Right atrium auricular region (tissue), 2 donors: ENCODE results near the gene ZNF385B. TPM values are rescaled to one million over a fixed set of nuclear protein-coding genes. Genes with fewer than 3 reads are reported as not detected.

Experiments used
- DNase-seq: peaks from one replicate; pipeline ENCODE4 v3.0.0-alpha.2; 2019; ENCODE audit warnings: low spot score
- H3K27ac ChIP-seq, 2 donors: fragments of 200-600 bp; sonication (generic); 1 replicate in 1 of 2; 2 replicates in 1 of 2; pipeline ENCODE4 v1.5.1; 2016 to 2019
- H3K27me3 ChIP-seq, 2 donors: fragments of 200-600 bp; sonication (generic); one replicate each; pipeline versions ENCODE4 v1.5.1 to v1.6.0; 2017 to 2019
- H3K36me3 ChIP-seq: fragments of 200-600 bp; sonication (generic); one replicate; pipeline ENCODE4 v1.5.1; 2016
- H3K4me1 ChIP-seq, 2 donors: fragments of 200-600 bp; sonication (generic); one replicate each; pipeline versions ENCODE4 v1.5.1 to v1.6.0; 2017 to 2019
- H3K4me3 ChIP-seq, 2 donors: fragments of 200-600 bp; sonication (generic); 1 replicate in 1 of 2; 2 replicates in 1 of 2; pipeline ENCODE4 v1.5.1; 2017 to 2019; ENCODE audit warnings: mild to moderate bottlenecking in 1 of 2, moderate library complexity in 1 of 2
- H3K9me3 ChIP-seq, 2 donors: fragments of 200-600 bp; sonication (generic); one replicate each; pipeline ENCODE4 v1.5.1; 2019
- CTCF ChIP-seq, 2 donors: fragments of 200-600 bp; sonication (generic); IDR thresholded peaks; one replicate each; pipeline ENCODE4 v1.5.1; 2019; ENCODE audit warnings: antibody characterized with exemption in 2 of 2
- total RNA-seq, 2 donors: library from RNA; depleted of rRNA; stranded (reverse); fragments of >200 nt; gene quantifications; one replicate each; pipeline ENCODE4 v1.1.0, GENCODE V29; 2016

Gene ZNF385B
- total RNA-seq, 2 donors from 2014 or later = 23.2 to 33.3 TPM

DNA sequence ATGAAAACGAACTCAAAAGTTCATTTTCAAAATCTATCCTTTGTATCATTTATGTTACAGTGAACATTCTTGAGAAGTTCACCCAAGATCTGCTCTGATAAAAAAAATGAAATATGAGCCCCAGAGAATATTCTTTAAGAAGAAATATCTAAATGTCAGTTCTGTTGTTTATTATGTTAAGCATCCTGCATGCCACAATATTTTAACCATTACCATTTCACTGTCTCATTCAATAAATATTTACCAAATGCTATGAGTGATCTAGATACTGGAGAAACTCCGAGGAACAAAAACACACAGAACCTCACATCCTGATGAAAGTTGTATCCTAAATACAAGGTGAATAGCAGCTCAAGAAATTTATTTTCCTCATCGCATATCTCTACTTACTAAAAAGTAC is 170.2 kb downstream of the ZNF385B start:
- no peak for DNase-seq
- H3K4me3 ChIP-seq = no peak overlapping the region
- H3K27me3 ChIP-seq = no peaks in the 10 kb centered on the region
- no peak for TF ChIP-seq CTCF (IDR thresholded peaks at IDR 0.05)
- H3K9me3 ChIP-seq = no peaks in the 10 kb centered on the region
- H3K27ac ChIP-seq = no peak overlapping the region
- H3K36me3 ChIP-seq = no peaks in the 10 kb centered on the region
- H3K4me1 ChIP-seq = no peaks in the 10 kb centered on the region

GRCh38 chr2:179686718-179687342 is 174.6 kb downstream of the ZNF385B start:
- no peak overlapping the region for H3K4me3 ChIP-seq

GRCh38 chr2:179686069-179686468 is 175.3 kb downstream of the ZNF385B start:
- TF ChIP-seq CTCF (IDR thresholded peaks at IDR 0.05) = no peak

More at GRCh38 chr2:179686718-179687342, 174.6 kb downstream of the ZNF385B start:
- Histone ChIP-seq H3K4me1 (no peaks in the 10 kb centered on the region), H3K36me3 (no peaks in the 10 kb centered on the region), H3K27me3 (no peaks in the 10 kb centered on the region), H3K27ac (no peak overlapping the region), H3K9me3 (no peaks in the 10 kb centered on the region)
- TF ChIP-seq CTCF (IDR thresholded peaks at IDR 0.05) = no peak
- no peak for DNase-seq

GRCh38 chr2:179685146-179685545 is 176.3 kb downstream of the ZNF385B start:
- H3K27me3 ChIP-seq = no peaks in the 10 kb centered on the region
- no peaks in the 10 kb centered on the region for H3K4me1 ChIP-seq
- no peak overlapping the region for H3K27ac ChIP-seq
- H3K36me3 ChIP-seq = no peaks in the 10 kb centered on the region
- TF ChIP-seq CTCF (IDR thresholded peaks at IDR 0.05) = no peak
- H3K9me3 ChIP-seq = no peaks in the 10 kb centered on the region
- DNase-seq = no peak
- H3K4me3 ChIP-seq = no peak overlapping the region

More at GRCh38 chr2:179686069-179686468, 175.3 kb downstream of the ZNF385B start:
- Histone ChIP-seq H3K4me1 (no peaks in the 10 kb centered on the region), H3K36me3 (no peaks in the 10 kb centered on the region), H3K27me3 (no peaks in the 10 kb centered on the region), H3K9me3 (no peaks in the 10 kb centered on the region), H3K4me3 (no peak overlapping the region), H3K27ac (no peak overlapping the region)
- no peak for DNase-seq

GRCh38 chr2:179682756-179683155 is 178.7 kb downstream of the ZNF385B start:
- Histone ChIP-seq H3K27me3 (no peaks in the 10 kb centered on the region), H3K27ac (no peak overlapping the region), H3K4me1 (peaks cover 0 to 6% of the 10 kb centered on the region in 2 donors), H3K9me3 (no peaks in the 10 kb centered on the region), H3K36me3 (no peaks in the 10 kb centered on the region), H3K4me3 (no peak overlapping the region)
- DNase-seq = no peak
- no peak for TF ChIP-seq CTCF (IDR thresholded peaks at IDR 0.05)
